HEK293 (cell line): Measurements from ENCODE around the gene MACF1.

Experiments used
- CTCF ChIA-PET: fragments of 350-600 bp; formaldehyde crosslinking; extraction: SDS; loops from one replicate; lab custom pipeline; 2021; ENCODE audit warnings: antibody characterized with exemption; lab: Yijun Ruan, JAX
- POLR2A ChIA-PET: fragments of 300-600 bp; formaldehyde crosslinking; extraction: SDS; loops from one replicate; lab custom pipeline; 2020; ENCODE audit warnings: antibody characterized with exemption, inconsistent platforms; lab: Yijun Ruan, JAX
- H3K27ac ChIP-seq: fragments of 200-500 bp; sonication (Bioruptor generic); 2 replicates; pipeline ENCODE4 v1.5.1; 2014; ENCODE audit warnings: low read depth, low read length, control low read depth, inconsistent platforms; ENCODE audit errors: extremely low read depth
- H3K36me3 ChIP-seq, 2 experiments: fragments of 200-500 bp in 1 of 2; sonication (Bioruptor generic) in 1 of 2; 1 replicate in 1 of 2; 2 replicates in 1 of 2; pipeline ENCODE4 v1.5.1; 2014 to 2017; ENCODE audit warnings: inconsistent platforms in 2 of 2, low read length in 2 of 2; ENCODE audit not compliant: control insufficient read depth in 2 of 2, insufficient read depth in 1 of 2
- H3K4me1 ChIP-seq: fragments of 200-500 bp; sonication (Bioruptor generic); 2 replicates; pipeline ENCODE4 v1.5.1; 2014; ENCODE audit warnings: mild to moderate bottlenecking, low read length, inconsistent platforms; ENCODE audit not compliant: control insufficient read depth, insufficient read depth
- H3K4me3 ChIP-seq: 2 replicates; pipeline ENCODE4 v1.5.1; 2011; ENCODE audit warnings: low read depth, mild to moderate bottlenecking, control low read depth, low read length, moderate library complexity
- H3K9me3 ChIP-seq: fragments of 200-500 bp; sonication (Bioruptor generic); 2 replicates; pipeline ENCODE4 v1.5.1; 2014; ENCODE audit warnings: low read depth, low read length, inconsistent platforms; ENCODE audit not compliant: control insufficient read depth, insufficient read depth
- CTCF ChIP-seq: fragments of 450-650 bp; formaldehyde crosslinking; IDR thresholded peaks from 2 replicates; pipeline ENCODE4 v1.5.1; 2016; ENCODE audit warnings: missing biosample characterization, missing genetic modification characterization
- HOXD13 ChIP-seq: sonication (generic); formaldehyde crosslinking; IDR thresholded peaks from 2 replicates; pipeline ENCODE4 v1.8.0; 2022; ENCODE audit warnings: missing genetic modification reagents, borderline replicate concordance
- KLF16 ChIP-seq: fragments of 450-650 bp; formaldehyde crosslinking; IDR thresholded peaks from 2 replicates; pipeline ENCODE4 v1.5.1; 2017; ENCODE audit warnings: missing biosample characterization, missing genetic modification characterization
- KLF17 ChIP-seq: fragments of 450-650 bp; formaldehyde crosslinking; IDR thresholded peaks from 2 replicates; pipeline ENCODE4 v1.5.1; 2016; ENCODE audit warnings: missing biosample characterization, missing genetic modification characterization
- KLF9 ChIP-seq: fragments of 450-650 bp; formaldehyde crosslinking; IDR thresholded peaks from 2 replicates; pipeline ENCODE4 v1.5.1; 2016; ENCODE audit warnings: missing biosample characterization, missing genetic modification characterization, low read depth
- MEIS1 ChIP-seq: sonication (generic); formaldehyde crosslinking; IDR thresholded peaks from 2 replicates; pipeline ENCODE4 v1.8.1; 2022; ENCODE audit warnings: missing genetic modification reagents, mild to moderate bottlenecking, borderline replicate concordance
- PATZ1 ChIP-seq: fragments of 450-650 bp; formaldehyde crosslinking; IDR thresholded peaks from 2 replicates; pipeline ENCODE4 v1.5.1; 2016; ENCODE audit warnings: missing biosample characterization, missing genetic modification characterization
- SALL2 ChIP-seq: fragments of 450-650 bp; formaldehyde crosslinking; IDR thresholded peaks from 2 replicates; pipeline ENCODE4 v1.5.0; 2017; ENCODE audit warnings: missing biosample characterization, mild to moderate bottlenecking, missing genetic modification characterization, borderline replicate concordance
- SCRT1 ChIP-seq: fragments of 450-650 bp; formaldehyde crosslinking; IDR thresholded peaks from 2 replicates; pipeline ENCODE4 v1.5.1; 2016; ENCODE audit warnings: missing biosample characterization, missing genetic modification characterization, borderline replicate concordance
- SP2 ChIP-seq: fragments of 450-650 bp; formaldehyde crosslinking; IDR thresholded peaks from 2 replicates; pipeline ENCODE4 v1.5.1; 2016; ENCODE audit warnings: missing biosample characterization, missing genetic modification characterization
- SP7 ChIP-seq: fragments of 450-650 bp; formaldehyde crosslinking; IDR thresholded peaks from 2 replicates; pipeline ENCODE4 v1.5.1; 2016; ENCODE audit warnings: missing biosample characterization, missing genetic modification characterization
- TCF7L2 ChIP-seq: IDR thresholded peaks from 2 replicates; pipeline ENCODE4 v1.6.1; 2011; ENCODE audit warnings: low read depth, mild to moderate bottlenecking, inconsistent platforms, low read length, moderate library complexity, borderline replicate concordance
- ZBTB44 ChIP-seq: fragments of 450-650 bp; IDR thresholded peaks from 2 replicates; pipeline ENCODE4 v1.5.1; 2018; ENCODE audit warnings: missing biosample characterization, mild to moderate bottlenecking, missing genetic modification characterization
- ZBTB48 ChIP-seq: fragments of 450-650 bp; formaldehyde crosslinking; IDR thresholded peaks from 2 replicates; pipeline ENCODE4 v1.5.1; 2016; ENCODE audit warnings: missing biosample characterization, missing genetic modification characterization
- ZBTB7A ChIP-seq: fragments of 450-650 bp; formaldehyde crosslinking; IDR thresholded peaks from 2 replicates; pipeline ENCODE4 v1.5.1; 2016; ENCODE audit warnings: low read depth, missing biosample characterization, missing genetic modification characterization
- ZEB2 ChIP-seq: fragments of 450-650 bp; formaldehyde crosslinking; IDR thresholded peaks from 2 replicates; pipeline ENCODE4 v1.5.1; 2016; ENCODE audit warnings: missing biosample characterization, missing genetic modification characterization
- ZNF133 ChIP-seq: fragments of 450-650 bp; formaldehyde crosslinking; IDR thresholded peaks from 2 replicates; pipeline ENCODE4 v1.5.1; 2016; ENCODE audit warnings: missing biosample characterization, missing genetic modification characterization
- ZNF140 ChIP-seq: fragments of 450-650 bp; formaldehyde crosslinking; IDR thresholded peaks from 2 replicates; pipeline ENCODE4 v1.5.1; 2016; ENCODE audit warnings: missing biosample characterization, missing genetic modification characterization
- ZNF16 ChIP-seq: fragments of 450-650 bp; formaldehyde crosslinking; IDR thresholded peaks from 2 replicates; pipeline ENCODE4 v1.5.1; 2016; ENCODE audit warnings: low read depth, missing biosample characterization, missing genetic modification characterization
- ZNF169 ChIP-seq: fragments of 450-650 bp; formaldehyde crosslinking; IDR thresholded peaks from 2 replicates; pipeline ENCODE4 v1.5.1; 2016; ENCODE audit warnings: missing biosample characterization, missing genetic modification characterization
- ZNF184 ChIP-seq: fragments of 450-650 bp; IDR thresholded peaks from 2 replicates; pipeline ENCODE4 v1.5.1; 2018; ENCODE audit warnings: missing biosample characterization, mild to moderate bottlenecking, missing genetic modification characterization
- ZNF19 ChIP-seq: fragments of 450-650 bp; formaldehyde crosslinking; IDR thresholded peaks from 2 replicates; pipeline ENCODE4; 2016; ENCODE audit warnings: missing biosample characterization, missing genetic modification characterization, low read depth
- ZNF223 ChIP-seq: fragments of 450-650 bp; formaldehyde crosslinking; IDR thresholded peaks from 2 replicates; pipeline ENCODE4 v1.5.1; 2016; ENCODE audit warnings: missing biosample characterization, missing genetic modification characterization
- ZNF239 ChIP-seq: fragments of 450-650 bp; formaldehyde crosslinking; IDR thresholded peaks from 2 replicates; pipeline ENCODE4 v1.5.1; 2016; ENCODE audit warnings: missing biosample characterization, missing genetic modification characterization
- ZNF366 ChIP-seq: fragments of 450-650 bp; formaldehyde crosslinking; conservative IDR thresholded peaks from 2 replicates; pipeline ENCODE4 v1.5.1; 2016; ENCODE audit warnings: missing biosample characterization, missing genetic modification characterization
- ZNF449 ChIP-seq: fragments of 450-650 bp; formaldehyde crosslinking; IDR thresholded peaks from 2 replicates; pipeline ENCODE4 v1.5.1; 2017; ENCODE audit warnings: missing biosample characterization, mild to moderate bottlenecking, missing genetic modification characterization, moderate library complexity
- ZNF501 ChIP-seq: fragments of 450-650 bp; formaldehyde crosslinking; IDR thresholded peaks from 2 replicates; pipeline ENCODE4 v1.5.1; 2016; ENCODE audit warnings: missing biosample characterization, missing genetic modification characterization
- ZNF544 ChIP-seq: fragments of 450-650 bp; formaldehyde crosslinking; IDR thresholded peaks from 2 replicates; pipeline ENCODE4 v1.5.0; 2017; ENCODE audit warnings: missing biosample characterization, missing genetic modification characterization
- ZNF600 ChIP-seq: fragments of 450-650 bp; formaldehyde crosslinking; IDR thresholded peaks from 2 replicates; pipeline ENCODE4 v1.5.1; 2016; ENCODE audit warnings: missing biosample characterization, missing genetic modification characterization
- ZNF626 ChIP-seq: fragments of 450-650 bp; sonication (Bioruptor Pico); formaldehyde crosslinking; IDR thresholded peaks from 2 replicates; pipeline ENCODE4 v1.5.1; 2018; ENCODE audit warnings: missing biosample characterization, missing genetic modification characterization, inconsistent platforms
- ZNF701 ChIP-seq: fragments of 450-650 bp; formaldehyde crosslinking; IDR thresholded peaks from 2 replicates; pipeline ENCODE4 v1.5.1; 2016; ENCODE audit warnings: missing biosample characterization, missing genetic modification characterization
- ZSCAN23 ChIP-seq: fragments of 450-650 bp; formaldehyde crosslinking; IDR thresholded peaks from 2 replicates; pipeline ENCODE4 v1.5.1; 2016; ENCODE audit warnings: missing biosample characterization, missing genetic modification characterization

MACF1 gene

GRCh38 chr1:39204441-39205081 is at the start of gene MACF1:
MACF1 (plus strand) TSS chr1:39204695; CDS start chr1:39205023, 328 bp downstream.
- Histone ChIP-seq H3K27ac (peak within 1 kb of the TSS; percentile 63), H3K4me1 (peaks cover 11% of the 10 kb centered on the region), H3K9me3 (no peaks in the 10 kb centered on the region), H3K36me3 (no peaks in the 10 kb centered on the region), H3K4me3 (peak within 1 kb of the TSS; percentile 29)
- ChIA-PET CTCF (interaction anchor here (0.8 to 2.3 kb wide), 10 partner anchors 9 to 106 kb away, joined by 3 to 42 read pairs (median 6); no protein-coding TSS in a partner anchor), POLR2A (interaction anchor here (0.7 to 1.5 kb wide), 11 partner anchors 10 to 204 kb away, joined by 3 to 5 read pairs (median 3); no protein-coding TSS in a partner anchor)
- TF ChIP-seq PATZ1: peak; percentile 27; the same call in 1 of the 2 replicates
- TF ChIP-seq ZNF449 (tag by site-specific recombination): no peak
- 0 out of 2 replicates have a peak, but pooled peaks have one; percentile 38 for TF ChIP-seq SP7 (tag by site-specific recombination)
- TF ChIP-seq KLF9: no peak
- no peak for TF ChIP-seq ZNF501 (tag by site-specific recombination)
- TF ChIP-seq ZNF701 (tag by site-specific recombination): no peak
- peak; percentile 52 for TF ChIP-seq ZEB2 (tag by site-specific recombination)
- no peak for TF ChIP-seq ZNF19 (tag by site-specific recombination)
- TF ChIP-seq KLF16 (tag by site-specific recombination): no peak
- TF ChIP-seq ZNF184 (tag by site-specific recombination): 0 out of 2 replicates have a peak, but pooled peaks have one; percentile 22
- no peak for TF ChIP-seq ZBTB44 (tag by site-specific recombination)
- no peak for TF ChIP-seq SCRT1 (tag by site-specific recombination)
- no peak for TF ChIP-seq ZNF169 (tag by site-specific recombination)
- TF ChIP-seq SALL2 (tag by site-specific recombination): no peak
- TF ChIP-seq ZBTB7A (tag by site-specific recombination): no peak
- peak; percentile 72 for TF ChIP-seq ZNF366 (tag by site-specific recombination)
- no peak for TF ChIP-seq ZNF16
- no peak for TF ChIP-seq ZNF239 (tag by site-specific recombination)
- no peak for TF ChIP-seq ZNF626 (tag by site-specific recombination)
- TF ChIP-seq ZNF223 (tag by site-specific recombination): no peak
- TF ChIP-seq MEIS1 (CRISPR knock-in tag): no peak
- no peak for TF ChIP-seq TCF7L2
- TF ChIP-seq ZNF133: no peak
- TF ChIP-seq CTCF (tag by site-specific recombination): peak; percentile 20; the same call in 1 of the 2 replicates
- TF ChIP-seq ZNF544 (tag by site-specific recombination): no peak
- no peak for TF ChIP-seq HOXD13
- no peak for TF ChIP-seq SP2 (tag by site-specific recombination)
- peak; percentile 33; the same call in 1 of the 2 replicates for TF ChIP-seq ZNF600 (tag by site-specific recombination)
- no peak for TF ChIP-seq ZSCAN23 (tag by site-specific recombination)
- peak; percentile 62; the same call in 1 of the 2 replicates for TF ChIP-seq ZBTB48 (tag by site-specific recombination)
- no peak for TF ChIP-seq ZNF140
- peak; percentile 88 for TF ChIP-seq KLF17 (tag by site-specific recombination)
